ENCODE data around the gene PCDHGB3. TPM values are rescaled to one million over a fixed set of nuclear protein-coding genes. Genes with fewer than 3 reads are reported as not detected.

Gene PCDHGB3
- total and polyA plus RNA-seq, 2 donors (not counting 1 experiment from before 2014, with no cell fraction given): 0.52 to 3.8 TPM

Other genes starting within 250 kb of the PCDHGB3 start
Only the 30 nearest of the 37 such genes appear.
- gene PCDHB9, start 183.1 kb upstream of the PCDHGB3 start, total RNA-seq: 0.12 TPM in 2 replicates
- gene PCDHB9, start 183.1 kb upstream of the PCDHGB3 start, polyA plus RNA-seq: 0.12 and 0.20 TPM in 2 replicates
- gene PCDHB10, start 177.9 kb upstream of the PCDHGB3 start, total RNA-seq: not detected in 2 replicates
- gene PCDHB10, start 177.9 kb upstream of the PCDHGB3 start, polyA plus RNA-seq: not detected in 2 replicates
- not detected in 2 replicates for gene PCDHB11, start 170.6 kb upstream of the PCDHGB3 start, total RNA-seq
- gene PCDHB11, start 170.6 kb upstream of the PCDHGB3 start, polyA plus RNA-seq: not detected in 2 replicates
- not detected in 2 replicates for gene PCDHB12, start 161.5 kb upstream of the PCDHGB3 start, total RNA-seq
- not detected in 2 replicates for gene PCDHB12, start 161.5 kb upstream of the PCDHGB3 start, polyA plus RNA-seq
- gene PCDHB13, start 156.3 kb upstream of the PCDHGB3 start, total RNA-seq: 0.07 TPM in 1 of 2 replicates, not detected in the other
- gene PCDHB13, start 156.3 kb upstream of the PCDHGB3 start, polyA plus RNA-seq: not detected in 2 replicates
- gene PCDHB14, start 146.9 kb upstream of the PCDHGB3 start, total RNA-seq: 0.10 TPM in 1 of 2 replicates, not detected in the other
- gene PCDHB14, start 146.9 kb upstream of the PCDHGB3 start, polyA plus RNA-seq: not detected in 2 replicates
- not detected in 2 replicates for gene PCDHB15, start 124.8 kb upstream of the PCDHGB3 start, total RNA-seq
- 0.10 TPM in 1 of 2 replicates, not detected in the other for gene PCDHB15, start 124.8 kb upstream of the PCDHGB3 start, polyA plus RNA-seq
- 3.4 and 3.6 TPM in 2 replicates for gene SLC25A2, start 66.2 kb upstream of the PCDHGB3 start, total RNA-seq
- 0.12 and 0.29 TPM in 2 replicates for gene SLC25A2, start 66.2 kb upstream of the PCDHGB3 start, polyA plus RNA-seq
- gene TAF7, start 49.5 kb upstream of the PCDHGB3 start, total RNA-seq: 119 TPM in 2 replicates
- 52.1 and 76.7 TPM in 2 replicates for gene TAF7, start 49.5 kb upstream of the PCDHGB3 start, polyA plus RNA-seq
- gene PCDHGA1, start 39.7 kb upstream of the PCDHGB3 start, total RNA-seq: 0.53 and 0.64 TPM in 2 replicates
- 0.06 and 0.17 TPM in 2 replicates for gene PCDHGA1, start 39.7 kb upstream of the PCDHGB3 start, polyA plus RNA-seq
- 0.07 and 0.29 TPM in 2 replicates for gene PCDHGA2, start 31.5 kb upstream of the PCDHGB3 start, total RNA-seq
- gene PCDHGA2, start 31.5 kb upstream of the PCDHGB3 start, polyA plus RNA-seq: 0.06 and 0.09 TPM in 2 replicates
- gene PCDHGA3, start 26.4 kb upstream of the PCDHGB3 start, total RNA-seq: 0.29 and 0.32 TPM in 2 replicates
- gene PCDHGA3, start 26.4 kb upstream of the PCDHGB3 start, polyA plus RNA-seq: 0.10 TPM in 1 of 2 replicates, not detected in the other
- gene PCDHGB1, start 20.1 kb upstream of the PCDHGB3 start, total RNA-seq: 0.66 and 0.69 TPM in 2 replicates
- gene PCDHGB1, start 20.1 kb upstream of the PCDHGB3 start, polyA plus RNA-seq: 0.09 and 0.10 TPM in 2 replicates
- 1.1 TPM in 2 replicates for gene PCDHGA4, start 15.2 kb upstream of the PCDHGB3 start, total RNA-seq
- gene PCDHGA4, start 15.2 kb upstream of the PCDHGB3 start, polyA plus RNA-seq: 0.09 and 0.13 TPM in 2 replicates
- 3.3 and 3.9 TPM in 2 replicates for gene PCDHGB2, start 10.2 kb upstream of the PCDHGB3 start, total RNA-seq
- gene PCDHGB2, start 10.2 kb upstream of the PCDHGB3 start, polyA plus RNA-seq: 0.32 and 0.66 TPM in 2 replicates
- 1.7 and 1.8 TPM in 2 replicates for gene PCDHGA5, start 6.1 kb upstream of the PCDHGB3 start, total RNA-seq
- 0.07 and 0.21 TPM in 2 replicates for gene PCDHGA5, start 6.1 kb upstream of the PCDHGB3 start, polyA plus RNA-seq
- gene PCDHGA6, start 3.6 kb downstream of the PCDHGB3 start, total RNA-seq: 2.5 and 2.7 TPM in 2 replicates
- 0.33 and 0.78 TPM in 2 replicates for gene PCDHGA6, start 3.6 kb downstream of the PCDHGB3 start, polyA plus RNA-seq
- 1.8 and 2.3 TPM in 2 replicates for gene PCDHGA7, start 12.5 kb downstream of the PCDHGB3 start, total RNA-seq
- gene PCDHGA7, start 12.5 kb downstream of the PCDHGB3 start, polyA plus RNA-seq: 0.23 and 0.49 TPM in 2 replicates
- 1.6 and 1.8 TPM in 2 replicates for gene PCDHGB4, start 17.5 kb downstream of the PCDHGB3 start, total RNA-seq
- 0.06 and 0.39 TPM in 2 replicates for gene PCDHGB4, start 17.5 kb downstream of the PCDHGB3 start, polyA plus RNA-seq
- 1.2 and 1.3 TPM in 2 replicates for gene PCDHGA8, start 22.4 kb downstream of the PCDHGB3 start, total RNA-seq
- gene PCDHGA8, start 22.4 kb downstream of the PCDHGB3 start, polyA plus RNA-seq: 0.06 and 0.21 TPM in 2 replicates
- gene PCDHGB5, start 27.7 kb downstream of the PCDHGB3 start, total RNA-seq: 2.5 TPM in 2 replicates
- 0.20 and 0.37 TPM in 2 replicates for gene PCDHGB5, start 27.7 kb downstream of the PCDHGB3 start, polyA plus RNA-seq
- 1.9 and 2.5 TPM in 2 replicates for gene PCDHGA9, start 32.5 kb downstream of the PCDHGB3 start, total RNA-seq
- 0.19 TPM in 2 replicates for gene PCDHGA9, start 32.5 kb downstream of the PCDHGB3 start, polyA plus RNA-seq
- gene PCDHGB6, start 37.8 kb downstream of the PCDHGB3 start, total RNA-seq: 2.1 and 2.2 TPM in 2 replicates
- gene PCDHGB6, start 37.8 kb downstream of the PCDHGB3 start, polyA plus RNA-seq: 0.22 and 0.33 TPM in 2 replicates
- gene PCDHGA10, start 42.7 kb downstream of the PCDHGB3 start, total RNA-seq: 1.9 and 2.0 TPM in 2 replicates
- gene PCDHGA10, start 42.7 kb downstream of the PCDHGB3 start, polyA plus RNA-seq: 0.06 and 0.10 TPM in 2 replicates
- 1.9 and 2.2 TPM in 2 replicates for gene PCDHGB7, start 47.4 kb downstream of the PCDHGB3 start, total RNA-seq
- 0.06 and 0.12 TPM in 2 replicates for gene PCDHGB7, start 47.4 kb downstream of the PCDHGB3 start, polyA plus RNA-seq
- gene PCDHGA11, start 50.8 kb downstream of the PCDHGB3 start, total RNA-seq: 1.5 and 1.8 TPM in 2 replicates
- gene PCDHGA11, start 50.8 kb downstream of the PCDHGB3 start, polyA plus RNA-seq: 0.15 TPM in 1 of 2 replicates, not detected in the other
- 1.6 and 2.8 TPM in 2 replicates for gene PCDHGA12, start 60.3 kb downstream of the PCDHGB3 start, total RNA-seq
- 0.09 and 0.27 TPM in 2 replicates for gene PCDHGA12, start 60.3 kb downstream of the PCDHGB3 start, polyA plus RNA-seq
- gene PCDHGC3, start 105.7 kb downstream of the PCDHGB3 start, total RNA-seq: 1.9 and 2.0 TPM in 2 replicates
- 0.12 and 0.88 TPM in 2 replicates for gene PCDHGC3, start 105.7 kb downstream of the PCDHGB3 start, polyA plus RNA-seq
- gene PCDHGC4, start 114.8 kb downstream of the PCDHGB3 start, total RNA-seq: 0.42 and 0.75 TPM in 2 replicates
- 0.09 and 0.14 TPM in 2 replicates for gene PCDHGC4, start 114.8 kb downstream of the PCDHGB3 start, polyA plus RNA-seq
- 0.46 and 0.67 TPM in 2 replicates for gene PCDHGC5, start 118.8 kb downstream of the PCDHGB3 start, total RNA-seq
- 0.06 and 0.10 TPM in 2 replicates for gene PCDHGC5, start 118.8 kb downstream of the PCDHGB3 start, polyA plus RNA-seq